ENCODE data around the gene SSTR3. TPM values are rescaled to one million over a fixed set of nuclear protein-coding genes. Genes with fewer than 3 reads are reported as not detected.

SSTR3 gene
- total RNA-seq, 2 experiments from 2014 or later = 1.9 to 2.1 TPM

GRCh38 chr22:37256075-37256726, 43.9 kb upstream of the SSTR3 start:
- ATAC-seq (ENCODE audit: poor library complexity) (no peak), DNase-seq (no peak)
- Mint-ChIP-seq H3K27me3 (no peaks in the 10 kb centered on the region), H3K27ac (no peak overlapping the region), H3K4me3 (no peak overlapping the region), H3K4me1 (ENCODE audit: low read depth) (peaks cover 23% of the 10 kb centered on the region), H3K36me3 (ENCODE audit: low read depth) (no peaks in the 10 kb centered on the region), H3K9me3 (no peaks in the 10 kb centered on the region)
- H3K27me3 ChIP-seq (ENCODE audit: control insufficient read depth in 1 of 2, insufficient read depth in 2 of 2, low read length in 2 of 2) = no peaks in the 10 kb centered on the region
- no peak overlapping the region for H3K4me3 ChIP-seq (ENCODE audit: low read length)
- no peak overlapping the region for H3K27ac ChIP-seq (ENCODE audit: low read depth in 1 of 2, low read length in 2 of 2)
- TF ChIP-seq, protein P1, sequence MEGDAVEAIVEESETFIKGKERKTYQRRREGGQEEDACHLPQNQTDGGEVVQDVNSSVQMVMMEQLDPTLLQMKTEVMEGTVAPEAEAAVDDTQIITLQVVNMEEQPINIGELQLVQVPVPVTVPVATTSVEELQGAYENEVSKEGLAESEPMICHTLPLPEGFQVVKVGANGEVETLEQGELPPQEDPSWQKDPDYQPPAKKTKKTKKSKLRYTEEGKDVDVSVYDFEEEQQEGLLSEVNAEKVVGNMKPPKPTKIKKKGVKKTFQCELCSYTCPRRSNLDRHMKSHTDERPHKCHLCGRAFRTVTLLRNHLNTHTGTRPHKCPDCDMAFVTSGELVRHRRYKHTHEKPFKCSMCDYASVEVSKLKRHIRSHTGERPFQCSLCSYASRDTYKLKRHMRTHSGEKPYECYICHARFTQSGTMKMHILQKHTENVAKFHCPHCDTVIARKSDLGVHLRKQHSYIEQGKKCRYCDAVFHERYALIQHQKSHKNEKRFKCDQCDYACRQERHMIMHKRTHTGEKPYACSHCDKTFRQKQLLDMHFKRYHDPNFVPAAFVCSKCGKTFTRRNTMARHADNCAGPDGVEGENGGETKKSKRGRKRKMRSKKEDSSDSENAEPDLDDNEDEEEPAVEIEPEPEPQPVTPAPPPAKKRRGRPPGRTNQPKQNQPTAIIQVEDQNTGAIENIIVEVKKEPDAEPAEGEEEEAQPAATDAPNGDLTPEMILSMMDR (IDR thresholded peaks at IDR 0.05) = no peak
- peaks cover 24% of the 10 kb centered on the region for H3K4me1 ChIP-seq (ENCODE audit: insufficient read depth, low read length)
- no peaks in the 10 kb centered on the region for H3K9me3 ChIP-seq (ENCODE audit: control insufficient read depth in 1 of 2, insufficient read depth in 1 of 2, low read length in 2 of 2)
- intact Hi-C loops (cut with DNase I, micrococcal nuclease) = no loop called here
- H3K36me3 ChIP-seq (ENCODE audit: insufficient read depth, low read length) = no peaks in the 10 kb centered on the region
- ChIA-PET POLR2A (interaction anchor here (0.7 to 1.0 kb wide), 2 partner anchors 57 to 203 kb away, joined by 3 read pairs; no protein-coding TSS in a partner anchor), CTCF (interaction anchor here (2.1 kb wide), 1 partner anchor 57 kb away, joined by 6 read pairs; no protein-coding TSS in a partner anchor)

DNA sequence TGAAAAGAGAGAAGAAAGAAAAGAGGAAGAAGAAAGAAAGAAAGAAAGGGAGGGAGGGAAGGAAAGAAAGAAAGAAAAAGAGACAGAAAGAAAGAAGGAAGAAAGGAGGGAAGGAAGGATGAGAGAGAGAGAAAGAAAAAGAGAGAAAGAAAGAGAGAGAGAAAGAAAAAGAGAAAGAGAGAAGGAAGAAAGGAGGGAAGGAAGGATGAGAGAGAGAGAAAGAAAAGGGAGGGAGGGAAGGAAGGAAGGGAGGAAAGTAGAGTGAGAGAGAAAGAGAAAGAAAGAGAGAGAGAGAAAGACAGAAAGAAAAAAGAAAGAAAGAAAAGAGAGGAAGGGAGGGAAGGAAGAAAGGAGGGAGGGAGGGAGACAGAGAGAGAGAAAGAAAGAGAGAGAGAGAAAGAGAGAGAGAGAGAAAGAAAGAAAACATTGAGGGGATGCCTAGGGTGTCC, 43.3 kb upstream of the SSTR3 start:
- no peak overlapping the region for H3K4me3 Mint-ChIP-seq
- H3K4me3 ChIP-seq (ENCODE audit: low read length) = no peak overlapping the region
- DNase-seq = no peak
- ChIA-PET CTCF (interaction anchor here (1.2 to 2.1 kb wide), 2 partner anchors 10 to 56 kb away, joined by 3 to 6 read pairs; no protein-coding TSS in a partner anchor), POLR2A (interaction anchor here (0.7 to 1.0 kb wide), 2 partner anchors 56 to 203 kb away, joined by 3 read pairs; no protein-coding TSS in a partner anchor)
- TF ChIP-seq, protein P1 (IDR thresholded peaks at IDR 0.05) = peak; percentile 15
- intact Hi-C loops (cut with DNase I, micrococcal nuclease) = no loop called here
- peaks cover 17% of the 10 kb centered on the region for H3K4me1 Mint-ChIP-seq (ENCODE audit: low read depth)
- no peaks in the 10 kb centered on the region for H3K27me3 Mint-ChIP-seq
- H3K27ac ChIP-seq (ENCODE audit: low read depth in 1 of 2, low read length in 2 of 2) = no peak overlapping the region
- H3K36me3 Mint-ChIP-seq (ENCODE audit: low read depth) = no peaks in the 10 kb centered on the region
- H3K27ac Mint-ChIP-seq = no peak overlapping the region
- no peaks in the 10 kb centered on the region for H3K9me3 ChIP-seq (ENCODE audit: control insufficient read depth in 1 of 2, insufficient read depth in 1 of 2, low read length in 2 of 2)
- H3K9me3 Mint-ChIP-seq = no peaks in the 10 kb centered on the region
- H3K36me3 ChIP-seq (ENCODE audit: insufficient read depth, low read length) = no peaks in the 10 kb centered on the region
- H3K4me1 ChIP-seq (ENCODE audit: insufficient read depth, low read length) = peaks cover 18% of the 10 kb centered on the region
- no peak for ATAC-seq (ENCODE audit: poor library complexity)
- H3K27me3 ChIP-seq (ENCODE audit: control insufficient read depth in 1 of 2, insufficient read depth in 2 of 2, low read length in 2 of 2) = no peaks in the 10 kb centered on the region

- TF ChIP-seq, protein P1 (IDR thresholded peaks at IDR 0.05) = no peak
- Histone ChIP-seq H3K27ac (ENCODE audit: low read depth in 1 of 2, low read length in 2 of 2) (no peak overlapping the region), H3K9me3 (ENCODE audit: control insufficient read depth in 1 of 2, insufficient read depth in 1 of 2, low read length in 2 of 2) (no peaks in the 10 kb centered on the region), H3K36me3 (ENCODE audit: insufficient read depth, low read length) (no peaks in the 10 kb centered on the region), H3K4me3 (ENCODE audit: low read length) (no peak overlapping the region), H3K27me3 (ENCODE audit: control insufficient read depth in 1 of 2, insufficient read depth in 2 of 2, low read length in 2 of 2) (no peaks in the 10 kb centered on the region), H3K4me1 (ENCODE audit: insufficient read depth, low read length) (peaks cover 13% of the 10 kb centered on the region)
- Mint-ChIP-seq H3K27ac (no peak overlapping the region), H3K4me1 (ENCODE audit: low read depth) (peaks cover 10% of the 10 kb centered on the region), H3K9me3 (no peaks in the 10 kb centered on the region), H3K36me3 (ENCODE audit: low read depth) (no peaks in the 10 kb centered on the region), H3K4me3 (no peak overlapping the region), H3K27me3 (no peaks in the 10 kb centered on the region)
- no peak for ATAC-seq (ENCODE audit: poor library complexity)
- POLR2A ChIA-PET = interaction anchor here (1.0 kb wide), 1 partner anchor 16 kb away, joined by 3 read pairs; no protein-coding TSS in a partner anchor
- CTCF ChIA-PET = interaction anchor here (1.2 to 2.1 kb wide), 2 partner anchors 9 to 55 kb away, joined by 3 to 6 read pairs; no protein-coding TSS in a partner anchor
- intact Hi-C loops (cut with DNase I, micrococcal nuclease) = no loop called here
- no peak for DNase-seq
Measured at GRCh38 chr22:37254867-37255233, 42.6 kb upstream of the SSTR3 start.
